K562 (cell line): ENCODE data around the gene AK4. TPM values are rescaled to one million over a fixed set of nuclear protein-coding genes. Genes with fewer than 3 reads are reported as not detected.

Experiments
- ATAC-seq: fragments of 200-7000 bp; cut with Tn5 transposase; 3 replicates; pipeline ENCODE4 v1.9.1; 2020; ENCODE audit warnings: moderate library complexity
- BruUV-seq: library from RNA; stranded (reverse); fragments of 400-500 nt; replicated peaks from 2 replicates; lab custom pipeline; 2021; lab: Mats Ljungman, UMichigan
- CTCF ChIA-PET: fragments of 300-600 bp; formaldehyde crosslinking; extraction: SDS; loops from one replicate; lab custom pipeline; 2021; ENCODE audit warnings: low intra/inter-chr PET ratio; lab: Yijun Ruan, JAX
- POLR2A ChIA-PET: fragments of 300-600, 350-650 bp; sonication (Branson Sonifier 250); formaldehyde crosslinking; extraction: SDS; loops from one replicate; lab custom pipeline; 2021; ENCODE audit warnings: antibody characterized with exemption, inconsistent platforms; lab: Yijun Ruan, JAX
- DNase-seq, 4 experiments: peaks; one replicate each; pipeline versions ENCODE4 v3.0.0 to v3.0.0-alpha.2; 2011 to 2018; ENCODE audit warnings: low spot score in 3 of 4, mixed read lengths in 3 of 4; ENCODE audit errors: extremely low read depth in 1 of 4
- FAIRE-seq: peaks from 2 replicates; lab custom pipeline; 2011; peaks lifted over from hg19 to GRCh38; lab: Jason Lieb, UNC
- H2AFZ ChIP-seq: 2 replicates; pipeline ENCODE4 v1.6.0; 2011; ENCODE audit warnings: low read depth, low read length, control low read depth, inconsistent platforms
- H3K27ac ChIP-seq: fragments of 200-600 bp; 3 replicates; pipeline ENCODE4 v1.8.0; 2011; ENCODE audit warnings: low read depth, mild to moderate bottlenecking, control low read depth, inconsistent platforms, low read length, moderate library complexity, mixed read lengths; ENCODE audit errors: extremely low read depth
- H3K27me3 ChIP-seq, 2 experiments: fragments of 300-600 bp in 1 of 2; 2 replicates in 1 of 2; 3 replicates in 1 of 2; pipeline versions ENCODE4 v1.6.0 to v1.8.0; 2011; ENCODE audit warnings: inconsistent platforms in 2 of 2, low read length in 2 of 2, mild to moderate bottlenecking in 1 of 2, mixed read lengths in 1 of 2, moderate library complexity in 1 of 2; ENCODE audit not compliant: control insufficient read depth in 2 of 2, insufficient read depth in 2 of 2
- H3K36me3 ChIP-seq: fragments of 300-600 bp; 3 replicates; pipeline ENCODE4 v1.8.0; 2011; ENCODE audit warnings: mild to moderate bottlenecking, low read length, inconsistent platforms; ENCODE audit not compliant: control insufficient read depth, insufficient read depth
- H3K4me1 ChIP-seq, 2 experiments: fragments of 200-600 bp in 1 of 2; replicated peaks in 1 of 2; 2 replicates in 1 of 2; 3 replicates in 1 of 2; pipeline versions ENCODE4 v1.5.1 to v1.8.0; 2011; ENCODE audit warnings: inconsistent platforms in 2 of 2, low read length in 2 of 2, mild to moderate bottlenecking in 1 of 2, mixed read lengths in 1 of 2, moderate library complexity in 1 of 2; ENCODE audit not compliant: control insufficient read depth in 2 of 2, insufficient read depth in 2 of 2
- H3K4me2 ChIP-seq: 2 replicates; pipeline ENCODE4 v1.6.1; 2011; ENCODE audit warnings: low read length, control low read depth, inconsistent platforms, mixed read lengths; ENCODE audit not compliant: insufficient read depth
- H3K4me3 ChIP-seq: fragments of 200-600 bp; sonication (generic), shearing (Covaris generic); 2 replicates; pipeline ENCODE4 v1.5.1; 2016; ENCODE audit warnings: control low read depth, inconsistent platforms
- H3K79me2 ChIP-seq: fragments of 200-600 bp; 3 replicates; pipeline ENCODE4 v1.8.0; 2011; ENCODE audit warnings: low read length, inconsistent platforms; ENCODE audit not compliant: control insufficient read depth, insufficient read depth
- H3K9ac ChIP-seq, 2 experiments: 2 replicates each; pipeline versions ENCODE4 v1.6.0 to v1.6.1; 2011; ENCODE audit warnings: low read depth in 2 of 2, low read length in 2 of 2, control low read depth in 1 of 2, inconsistent platforms in 1 of 2, mild to moderate bottlenecking in 1 of 2, mixed read lengths in 1 of 2; ENCODE audit not compliant: insufficient read depth in 1 of 2
- H3K9me1 ChIP-seq: one replicate; pipeline ENCODE4 v1.6.0; 2011; ENCODE audit warnings: inconsistent platforms, mild to moderate bottlenecking, low read length, moderate library complexity; ENCODE audit not compliant: control insufficient read depth, insufficient read depth
- H3K9me3 ChIP-seq: replicated peaks from 2 replicates; pipeline ENCODE4 v1.5.1; 2011; ENCODE audit warnings: low read depth, low read length, inconsistent platforms; ENCODE audit not compliant: control insufficient read depth, insufficient read depth
- H4K20me1 ChIP-seq: replicated peaks from 2 replicates; pipeline ENCODE4 v1.6.1; 2011; ENCODE audit warnings: low read length, inconsistent platforms, mixed read lengths; ENCODE audit not compliant: control insufficient read depth, insufficient read depth
- BDP1 ChIP-seq: IDR thresholded peaks from 3 replicates; pipeline ENCODE4 v1.6.1; 2011; ENCODE audit not compliant: insufficient read length, insufficient read depth
- BRF1 ChIP-seq: IDR thresholded peaks from 3 replicates; pipeline ENCODE4 v1.6.1; 2011; ENCODE audit warnings: borderline replicate concordance, mild to moderate bottlenecking; ENCODE audit not compliant: insufficient read length; ENCODE audit errors: extremely low read depth
- CREB3 ChIP-seq: fragments of 450-650 bp; conservative IDR thresholded peaks from 2 replicates; pipeline ENCODE4 v1.6.1; 2016; ENCODE audit warnings: missing genetic modification characterization, low read depth, mild to moderate bottlenecking, missing compliant biosample characterization, moderate library complexity
- ILF3 ChIP-seq: fragments of 450-650 bp; IDR thresholded peaks from 2 replicates; pipeline ENCODE4 v1.6.1; 2018; ENCODE audit warnings: antibody characterized with exemption, mild to moderate bottlenecking, moderate library complexity, borderline replicate concordance
- KAT8 ChIP-seq: fragments of 450-650 bp; IDR thresholded peaks from 2 replicates; pipeline ENCODE4 v1.6.1; 2016; ENCODE audit warnings: low read depth, mild to moderate bottlenecking
- MAX ChIP-seq: sonication (generic); formaldehyde crosslinking; IDR thresholded peaks from 2 replicates; pipeline ENCODE4 v1.9.0; 2022; ENCODE audit warnings: mild to moderate bottlenecking, missing genetic modification reagents
- SMAD4 ChIP-seq: fragments of 250-450 bp; sonication (Bioruptor Pico); conservative IDR thresholded peaks from 2 replicates; pipeline ENCODE4 v1.8.0; 2021; ENCODE audit warnings: inconsistent platforms, mild to moderate bottlenecking, moderate library complexity
- ZNF316 ChIP-seq: fragments of 450-650 bp; IDR thresholded peaks from 2 replicates; pipeline ENCODE4 v1.6.1; 2016
- ZNF449 ChIP-seq: fragments of 250-450 bp; sonication (Bioruptor Pico); IDR thresholded peaks from 2 replicates; pipeline ENCODE4 v1.8.0; 2022; ENCODE audit warnings: moderate library complexity, mild to moderate bottlenecking, inconsistent platforms
- ZNF512 ChIP-seq: IDR thresholded peaks from 2 replicates; pipeline ENCODE4 v1.6.1; 2016; ENCODE audit warnings: missing genetic modification characterization, missing compliant biosample characterization
- WGBS: fragments of 100-300 bp; shearing (Covaris generic); methylation state at CpG from one replicate; pipeline ENCODE4 v1.1.6; 2016; ENCODE audit warnings: low coverage, mixed read lengths; ENCODE audit not compliant: insufficient coverage; ENCODE audit errors: missing lambda C conversion rate; 5-methylcytosine and 5-hydroxymethylcytosine counted together
- in situ Hi-C: fragments of 300-500 bp; cut with MboI; formaldehyde crosslinking; loops from 4 replicates; pipeline ENCODE4 v1.15.0; 2018; ENCODE audit warnings: inconsistent platforms, mixed read lengths
- intact Hi-C: fragments of 100-400 bp; cut with micrococcal nuclease; formaldehyde crosslinking; loops from 2 replicates; pipeline ENCODE4 v1.14.2; 2022
- polyA plus RNA-seq, 8 experiments: library from polyadenylated mRNA; depleted of rRNA in 4 of 8; stranded (reverse) in 5 of 8; unstranded in 3 of 8; fragments of >200 nt; fragmentation: Nextera tagmentation in 2 of 8; fragmentation: Illumina TruSeq in 1 of 8; extraction: Ambion mirVana in 2 of 8; extraction: Trizol in 1 of 8; gene quantifications; 2 replicates each; pipeline versions ENCODE4 v1.2.1 to v1.2.3, GENCODE V29; 2011 to 2014; ENCODE audit warnings: inconsistent platforms in 1 of 8, missing spikeins in 1 of 8
- total RNA-seq, 7 experiments: library from RNA; depleted of rRNA in 6 of 7; stranded (reverse); fragments of >200 nt in 6 of 7; fragmentation: Illumina TruSeq in 2 of 7; extraction: Trizol in 2 of 7; gene quantifications; 2 replicates each; pipeline versions ENCODE4 v1.2.1 to v1.2.3, GENCODE V29; 2011 to 2021; ENCODE audit warnings: low replicate concordance in 1 of 7

AK4 gene
- total and polyA plus RNA-seq, 9 of the 15 experiments (the other 6 are each of a cell fraction or from before 2014, with no cell fraction given) = 10.4 to 96.6 (median 21.5) TPM

- Histone ChIP-seq H3K4me1 (peaks cover 4 to 5% of the 10 kb centered on the region in 2 experiments; a peak in 3 of 5 replicates), H3K9me3 (no peaks in the 10 kb centered on the region), H2AFZ (no peak overlapping the region)
- no peak for TF ChIP-seq BDP1
- TF ChIP-seq ZNF316 = 0 out of 2 replicates have a peak, but pooled peaks have one; percentile 13
- no peak for TF ChIP-seq BRF1
- TF ChIP-seq, all 486 proteins: peak for 1
- Histone ChIP-seq H3K9me1 (no peaks in the 10 kb centered on the region), H4K20me1 (no peaks in the 10 kb centered on the region), H3K4me2 (no peak overlapping the region), H3K9ac (no peak overlapping the region), H3K4me3 (no peak overlapping the region), H3K79me2 (no peaks in the 10 kb centered on the region), H3K27ac (no peak overlapping the region), H3K27me3 (no peaks in the 10 kb centered on the region), H3K36me3 (no peaks in the 10 kb centered on the region; the same call in 2 of the 3 replicates)
- ChIA-PET POLR2A (interaction anchor here (1.2 to 1.5 kb wide), 2 partner anchors 28 to 33 kb away, joined by 5 read pairs; no protein-coding TSS in a partner anchor), CTCF (no interaction called here)
- in situ Hi-C loops = loop anchor here (25.0 kb wide), 1 partner anchor 730 kb away; no protein-coding TSS in a partner anchor
- 85% methylated on average over 4 of the region's 4 CpGs for WGBS
- ATAC-seq (no peak), FAIRE-seq (no peak), DNase-seq (no peak)
- BruUV-seq = no TSS peak
- intact Hi-C loops = loop anchor here (5.0 kb wide), 1 partner anchor 60 kb away; the partner anchor contains the start of gene AK4
These were observed 59.3 kb downstream of the AK4 start for GRCh38 chr1:65207317-65207716.

- H3K27ac ChIP-seq = no peak overlapping the region
- H3K27me3 ChIP-seq = no peaks in the 10 kb centered on the region
- H2AFZ ChIP-seq = no peak overlapping the region
- H3K9ac ChIP-seq = peak overlapping the region in 1 of 2 experiments; percentile 23; a peak in 1 of 4 replicates
- intact Hi-C loops = loop anchor here (5.0 kb wide), 1 partner anchor 61 kb away; the partner anchor contains the start of gene AK4
- no peak overlapping the region for H3K4me3 ChIP-seq
- H3K4me2 ChIP-seq = no peak overlapping the region
- POLR2A ChIA-PET = interaction anchor here (1.3 to 1.6 kb wide), 5 partner anchors 11 to 35 kb away, joined by 5 to 6 read pairs (median 5); no protein-coding TSS in a partner anchor
- 85% methylated on average over 8 of the region's 8 CpGs for WGBS
- peaks cover 5 to 6% of the 10 kb centered on the region in 2 experiments; a peak in 3 of 5 replicates for H3K4me1 ChIP-seq
- no peaks in the 10 kb centered on the region for H3K9me1 ChIP-seq
- CTCF ChIA-PET = interaction anchor here (2.2 kb wide), 1 partner anchor 148 kb away, joined by 9 read pairs; no protein-coding TSS in a partner anchor
- peaks cover 2% of the 10 kb centered on the region; the same call in 2 of the 3 replicates for H3K79me2 ChIP-seq
- ATAC-seq (no peak), FAIRE-seq (no peak), DNase-seq (no peak)
- in situ Hi-C loops = loop anchor here (25.0 kb wide), 1 partner anchor 729 kb away; no protein-coding TSS in a partner anchor
- no peaks in the 10 kb centered on the region for H3K9me3 ChIP-seq
- no TSS peak for BruUV-seq
- no peaks in the 10 kb centered on the region; the same call in 2 of the 3 replicates for H3K36me3 ChIP-seq
- H4K20me1 ChIP-seq = no peaks in the 10 kb centered on the region
- no peak for TF ChIP-seq ZNF449 (CRISPR knock-in tag)
- TF ChIP-seq SMAD4 (CRISPR knock-in tag) = no peak
- TF ChIP-seq KAT8 = no peak
- no peak for TF ChIP-seq CREB3 (tag)
- 0 out of 2 replicates have a peak, but pooled peaks have one; percentile 20 for TF ChIP-seq MAX (CRISPR knock-in tag)
- TF ChIP-seq ZNF512 (tag) = no peak
- no peak for TF ChIP-seq ILF3
These were observed 60.6 kb downstream of the AK4 start for GRCh38 chr1:65208563-65208973.
